Peyer's patch (tissue), 4 donors: Measurements from ENCODE around the gene IRS1. TPM values are rescaled to one million over a fixed set of nuclear protein-coding genes. Genes with fewer than 3 reads are reported as not detected.

ENCODE experiments used
- DNase-seq, 3 donors: peaks; one replicate each; pipeline ENCODE4 v3.0.0-alpha.2; 2017 to 2019
- H3K27ac ChIP-seq, 4 donors: fragments of 200-600 bp; sonication (generic); one replicate each; pipeline ENCODE4 v1.5.1; 2016 to 2019
- H3K27me3 ChIP-seq, 2 donors: fragments of 200-600 bp; sonication (generic); one replicate each; pipeline ENCODE4 v1.5.1; 2019
- H3K36me3 ChIP-seq, 3 donors: fragments of 200-600 bp; sonication (generic); one replicate each; pipeline ENCODE4 v1.5.1; 2016 to 2019
- H3K4me1 ChIP-seq, 4 donors: fragments of 200-600 bp; sonication (generic); one replicate each; pipeline ENCODE4 v1.5.1; 2016 to 2019
- H3K4me3 ChIP-seq, 4 donors: fragments of 200-600 bp; sonication (generic); 1 replicate in 3 of 4; 2 replicates in 1 of 4; pipeline ENCODE4 v1.5.1; 2016 to 2019; ENCODE audit warnings: mild to moderate bottlenecking in 1 of 4
- H3K9me3 ChIP-seq, 4 donors: fragments of 200-600 bp; sonication (generic); one replicate each; pipeline ENCODE4 v1.5.1; 2016 to 2019; ENCODE audit warnings: mild to moderate bottlenecking in 1 of 4
- CTCF ChIP-seq, 6 experiments: fragments of 450-650 bp in 4 of 6; fragments of 200-600 bp in 2 of 6; sonication (generic) in 1 of 6; IDR thresholded peaks; one replicate each; pipeline ENCODE4 v1.5.1; 2017 to 2019; ENCODE audit warnings: antibody characterized with exemption in 6 of 6, mild to moderate bottlenecking in 3 of 6, moderate library complexity in 1 of 6
- POLR2A ChIP-seq, 2 donors: fragments of 450-650 bp; IDR thresholded peaks; one replicate each; pipeline ENCODE4 v1.5.1; 2017; ENCODE audit warnings: antibody characterized with exemption in 2 of 2, mild to moderate bottlenecking in 2 of 2, moderate library complexity in 2 of 2
- total RNA-seq, 4 donors: library from RNA; depleted of rRNA; stranded (reverse); fragments of >200 nt; gene quantifications; one replicate each; pipeline ENCODE4 v1.1.0, GENCODE V29; 2016

Gene IRS1
- total RNA-seq, 4 donors from 2014 or later = 8.3 to 67.7 (median 22.5) TPM

- H3K27me3 ChIP-seq = no peaks in the 10 kb centered on the region
- peak overlapping the region; percentile 61 to 92 (median 88) for H3K27ac ChIP-seq
- peak in 2 of 3 donors; percentile 51 to 52 for DNase-seq
- H3K4me3 ChIP-seq = peak overlapping the region; percentile 73 to 94 (median 80)
- peaks cover 0 to 34% (median 8%) of the 10 kb centered on the region in 4 donors for H3K4me1 ChIP-seq
- no peaks in the 10 kb centered on the region for H3K9me3 ChIP-seq
- TF ChIP-seq POLR2A (IDR thresholded peaks at IDR 0.05) = no peak
- TF ChIP-seq CTCF (IDR thresholded peaks at IDR 0.05) = no peak
- H3K36me3 ChIP-seq = no peaks in the 10 kb centered on the region
Measured at GRCh38 chr2:226797989-226798421, 1.6 kb downstream of the IRS1 start.

- peak in 2 of 3 donors; percentile 55 to 58 for DNase-seq
- Histone ChIP-seq H3K4me1 (peaks cover 0 to 38% (median 8%) of the 10 kb centered on the region in 4 donors), H3K9me3 (no peaks in the 10 kb centered on the region), H3K27me3 (no peaks in the 10 kb centered on the region), H3K4me3 (peak overlapping the region; percentile 73 to 94 (median 80)), H3K27ac (peak overlapping the region; percentile 61 to 92 (median 88)), H3K36me3 (no peaks in the 10 kb centered on the region)
- TF ChIP-seq POLR2A (IDR thresholded peaks at IDR 0.05) (no peak), CTCF (IDR thresholded peaks at IDR 0.05) (no peak)
Measured at GRCh38 chr2:226797289-226797988, 2.2 kb downstream of the IRS1 start.

GRCh38 chr2:226796840-226797288, 2.8 kb downstream of the IRS1 start:
- H3K36me3 ChIP-seq = no peaks in the 10 kb centered on the region
- no peaks in the 10 kb centered on the region for H3K27me3 ChIP-seq
- peaks cover 0 to 38% (median 10%) of the 10 kb centered on the region in 4 donors for H3K4me1 ChIP-seq
- H3K27ac ChIP-seq = peak overlapping the region; percentile 11 to 92 (median 88)
- TF ChIP-seq CTCF (IDR thresholded peaks at IDR 0.05) = peak in 4 of 6 experiments; percentile 35 to 55 (median 41)
- TF ChIP-seq POLR2A (IDR thresholded peaks at IDR 0.05) = no peak
- no peaks in the 10 kb centered on the region for H3K9me3 ChIP-seq
- peak overlapping the region; percentile 73 to 94 (median 80) for H3K4me3 ChIP-seq
- DNase-seq = peak in 2 of 3 donors; percentile 49 to 53

- Histone ChIP-seq H3K9me3 (no peaks in the 10 kb centered on the region), H3K27ac (peak overlapping the region; percentile 11 to 92 (median 88)), H3K27me3 (no peaks in the 10 kb centered on the region), H3K4me3 (peak overlapping the region in 3 of 4 donors; percentile 10 to 94 (median 82)), H3K4me1 (peaks cover 0 to 32% (median 10%) of the 10 kb centered on the region in 4 donors), H3K36me3 (no peaks in the 10 kb centered on the region)
- DNase-seq = peak in 1 of 3 donors; percentile 51
- TF ChIP-seq POLR2A (IDR thresholded peaks at IDR 0.05) (no peak), CTCF (IDR thresholded peaks at IDR 0.05) (no peak)
Measured at GRCh38 chr2:226796012-226796839, 3.4 kb downstream of the IRS1 start.

GRCh38 chr2:226795281-226796011, 4.2 kb downstream of the IRS1 start:
- Histone ChIP-seq H3K27ac (peak overlapping the region in 3 of 4 donors; percentile 51 to 92 (median 89)), H3K27me3 (no peaks in the 10 kb centered on the region), H3K36me3 (no peaks in the 10 kb centered on the region), H3K9me3 (no peaks in the 10 kb centered on the region), H3K4me1 (peaks cover 0 to 24% (median 9%) of the 10 kb centered on the region in 4 donors), H3K4me3 (peak overlapping the region in 3 of 4 donors; percentile 10 to 94 (median 82))
- TF ChIP-seq CTCF (IDR thresholded peaks at IDR 0.05) (no peak), POLR2A (IDR thresholded peaks at IDR 0.05) (no peak)
- DNase-seq = no peak
